Endothelial cell (in vitro differentiated cells): ENCODE data around the gene PFDN6. TPM values are rescaled to one million over a fixed set of nuclear protein-coding genes. Genes with fewer than 3 reads are reported as not detected.
A peak's percentile ranks its signal among the peaks of the same experiment; 100 is the strongest.
"Not testable (repeated sequence)": the region's sequence is repeated elsewhere in the genome, so short reads cannot be mapped to it uniquely, and the experiment has no call there.

Source experiments
- DNase-seq: peaks from one replicate; pipeline ENCODE4 v3.0.0; 2021; ENCODE audit warnings: low spot score
- H3K27ac Mint-ChIP-seq: one replicate; pipeline ENCODE4 v1.8.0; 2021; ENCODE audit warnings: mixed read lengths, inconsistent platforms; ENCODE audit not compliant: unreplicated experiment
- H3K27me3 Mint-ChIP-seq: one replicate; pipeline ENCODE4 v1.8.0; 2021; ENCODE audit warnings: mild to moderate bottlenecking, moderate library complexity, mixed read lengths, inconsistent platforms; ENCODE audit not compliant: unreplicated experiment
- H3K36me3 Mint-ChIP-seq: one replicate; pipeline ENCODE4 v1.8.0; 2021; ENCODE audit warnings: mild to moderate bottlenecking, low read depth, mixed read lengths, inconsistent platforms; ENCODE audit not compliant: unreplicated experiment
- H3K4me1 Mint-ChIP-seq: one replicate; pipeline ENCODE4 v1.8.0; 2021; ENCODE audit warnings: mild to moderate bottlenecking, mixed read lengths, inconsistent platforms; ENCODE audit not compliant: unreplicated experiment
- H3K4me3 Mint-ChIP-seq: one replicate; pipeline ENCODE4 v1.8.0; 2021; ENCODE audit warnings: mild to moderate bottlenecking, mixed read lengths, inconsistent platforms; ENCODE audit not compliant: unreplicated experiment
- H3K9me3 Mint-ChIP-seq: one replicate; pipeline ENCODE4 v1.8.0; 2021; ENCODE audit warnings: mixed read lengths, inconsistent platforms; ENCODE audit not compliant: unreplicated experiment
- total RNA-seq: library from RNA; stranded (reverse); fragmentation: NEBNext Ultra II Directional; extraction: Animal tissue kit (Norgen Biotek cat#: 25700); gene quantifications from one replicate; pipeline ENCODE4 v1.2.1, GENCODE V29; 2021; ENCODE audit not compliant: unreplicated experiment
- TF ChIP-seq, protein P1 (sequence below): fragments of 200-600 bp; sonication (generic); IDR thresholded peaks from one replicate; pipeline ENCODE4 v1.5.0; 2021; ENCODE audit warnings: antibody characterized with exemption; ENCODE audit not compliant: unreplicated experiment

The PFDN6 gene
- total RNA-seq, 1 donor from 2014 or later: 33.3 TPM

DNA sequence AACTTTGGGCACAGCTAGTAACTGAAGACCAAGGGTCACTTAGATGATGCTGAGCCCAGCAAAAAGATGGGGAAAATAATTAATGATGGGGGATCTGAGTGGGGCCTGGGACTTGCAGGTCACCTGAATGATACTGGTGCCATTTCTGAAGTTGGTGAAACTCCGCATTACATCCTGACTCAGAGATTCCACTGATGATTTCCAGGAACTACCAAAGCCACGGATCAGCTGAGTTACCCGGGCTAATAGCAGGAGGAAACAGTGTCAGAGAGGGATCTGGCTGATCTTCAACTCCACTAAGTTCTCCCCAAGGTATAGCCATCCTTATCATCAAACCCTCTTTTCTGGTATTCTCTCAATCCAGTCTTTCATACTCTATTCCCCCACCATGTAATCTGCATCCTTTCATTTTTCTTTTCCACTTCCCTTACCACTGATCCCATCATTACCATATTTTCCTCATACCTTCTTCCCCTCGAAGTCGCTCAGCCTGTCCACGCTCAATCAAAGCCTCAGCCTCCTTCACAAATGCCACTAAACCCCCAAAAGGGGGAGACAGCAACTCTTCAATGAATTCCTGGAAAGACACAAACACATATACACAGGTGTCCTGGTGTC is 37.9 kb upstream of the PFDN6 start:
- no peak for DNase-seq
- Mint-ChIP-seq H3K27me3 (peaks cover 4% of the 10 kb centered on the region), H3K36me3 (peaks cover 13% of the 10 kb centered on the region), H3K4me3 (peak overlapping the region; percentile 9), H3K4me1 (peaks cover 24% of the 10 kb centered on the region), H3K9me3 (no peaks in the 10 kb centered on the region), H3K27ac (no peak overlapping the region)
- TF ChIP-seq, protein P1, sequence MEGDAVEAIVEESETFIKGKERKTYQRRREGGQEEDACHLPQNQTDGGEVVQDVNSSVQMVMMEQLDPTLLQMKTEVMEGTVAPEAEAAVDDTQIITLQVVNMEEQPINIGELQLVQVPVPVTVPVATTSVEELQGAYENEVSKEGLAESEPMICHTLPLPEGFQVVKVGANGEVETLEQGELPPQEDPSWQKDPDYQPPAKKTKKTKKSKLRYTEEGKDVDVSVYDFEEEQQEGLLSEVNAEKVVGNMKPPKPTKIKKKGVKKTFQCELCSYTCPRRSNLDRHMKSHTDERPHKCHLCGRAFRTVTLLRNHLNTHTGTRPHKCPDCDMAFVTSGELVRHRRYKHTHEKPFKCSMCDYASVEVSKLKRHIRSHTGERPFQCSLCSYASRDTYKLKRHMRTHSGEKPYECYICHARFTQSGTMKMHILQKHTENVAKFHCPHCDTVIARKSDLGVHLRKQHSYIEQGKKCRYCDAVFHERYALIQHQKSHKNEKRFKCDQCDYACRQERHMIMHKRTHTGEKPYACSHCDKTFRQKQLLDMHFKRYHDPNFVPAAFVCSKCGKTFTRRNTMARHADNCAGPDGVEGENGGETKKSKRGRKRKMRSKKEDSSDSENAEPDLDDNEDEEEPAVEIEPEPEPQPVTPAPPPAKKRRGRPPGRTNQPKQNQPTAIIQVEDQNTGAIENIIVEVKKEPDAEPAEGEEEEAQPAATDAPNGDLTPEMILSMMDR: no peak

DNA sequence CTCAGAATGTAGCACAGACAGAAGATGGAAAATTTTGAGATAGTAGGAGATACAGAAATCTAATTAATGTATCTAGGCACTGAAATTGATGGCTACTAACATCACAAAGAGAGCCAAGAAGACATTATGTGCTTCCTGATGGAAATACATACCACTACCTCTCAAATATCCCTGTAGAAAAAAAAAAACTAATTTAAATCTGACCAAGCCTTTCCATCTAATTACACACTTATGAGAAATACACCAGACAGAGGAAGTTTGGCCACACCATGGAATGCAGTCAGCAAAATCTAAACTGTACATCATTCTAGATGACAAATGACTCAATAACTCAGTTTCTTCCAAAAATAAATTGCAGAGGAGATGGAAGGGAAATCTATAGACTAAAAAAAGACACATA is 36.6 kb upstream of the PFDN6 start:
- Mint-ChIP-seq H3K27ac (no peak overlapping the region), H3K36me3 (peaks cover 13% of the 10 kb centered on the region), H3K9me3 (no peaks in the 10 kb centered on the region), H3K4me3 (no peak overlapping the region), H3K27me3 (peaks cover 4% of the 10 kb centered on the region), H3K4me1 (peaks cover 24% of the 10 kb centered on the region)
- TF ChIP-seq, protein P1: no peak
- no peak for DNase-seq

DNA sequence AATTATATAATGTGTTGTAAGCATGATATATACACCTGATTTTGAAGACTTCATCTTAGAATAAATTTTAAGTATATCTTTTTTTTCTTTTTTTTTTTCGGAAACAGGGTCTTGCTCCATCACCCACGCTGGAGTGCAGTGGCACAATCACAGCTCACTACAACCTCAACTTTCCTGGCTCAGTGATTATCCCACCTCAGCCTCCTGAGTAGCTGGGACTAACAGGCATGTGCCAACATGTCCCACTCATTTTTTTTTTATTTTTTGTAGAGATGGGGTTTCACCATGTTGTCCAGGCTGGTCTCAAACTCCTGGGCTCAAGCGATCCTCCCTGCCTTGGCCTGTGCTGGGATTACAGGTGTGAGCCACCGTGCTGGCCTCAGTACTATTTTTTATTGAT is 34.8 kb upstream of the PFDN6 start:
- H3K27ac Mint-ChIP-seq: no peak overlapping the region
- TF ChIP-seq, protein P1: no peak
- no peaks in the 10 kb centered on the region for H3K27me3 Mint-ChIP-seq
- H3K9me3 Mint-ChIP-seq: no peaks in the 10 kb centered on the region
- peaks cover 13% of the 10 kb centered on the region for H3K36me3 Mint-ChIP-seq
- no peak overlapping the region for H3K4me3 Mint-ChIP-seq
- no peak for DNase-seq
- H3K4me1 Mint-ChIP-seq: peaks cover 16% of the 10 kb centered on the region

DNA sequence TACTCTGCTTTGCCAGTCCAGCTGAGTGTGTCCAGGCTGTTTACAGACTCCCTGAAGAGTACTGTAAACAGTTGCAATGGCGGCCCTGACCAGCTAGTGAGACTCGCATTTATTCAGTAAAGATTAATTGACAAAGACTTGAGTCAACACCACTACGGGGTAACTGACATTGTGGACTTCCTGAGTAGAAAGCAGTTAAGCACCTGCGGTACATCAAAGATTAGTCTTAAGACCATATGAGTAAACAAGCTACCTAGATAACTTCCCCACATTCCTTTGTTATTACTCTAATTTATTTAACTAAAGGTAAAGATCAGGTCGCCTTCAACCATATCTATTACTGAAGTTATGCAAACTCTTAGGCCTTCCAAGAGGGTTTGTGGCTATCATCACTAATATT is 30.4 kb upstream of the PFDN6 start:
- peaks cover 20% of the 10 kb centered on the region for H3K36me3 Mint-ChIP-seq
- H3K9me3 Mint-ChIP-seq: no peaks in the 10 kb centered on the region
- H3K27ac Mint-ChIP-seq: no peak overlapping the region
- no peaks in the 10 kb centered on the region for H3K4me1 Mint-ChIP-seq
- TF ChIP-seq, protein P1: no peak
- no peak overlapping the region for H3K4me3 Mint-ChIP-seq
- no peak for DNase-seq
- H3K27me3 Mint-ChIP-seq: no peaks in the 10 kb centered on the region

DNA sequence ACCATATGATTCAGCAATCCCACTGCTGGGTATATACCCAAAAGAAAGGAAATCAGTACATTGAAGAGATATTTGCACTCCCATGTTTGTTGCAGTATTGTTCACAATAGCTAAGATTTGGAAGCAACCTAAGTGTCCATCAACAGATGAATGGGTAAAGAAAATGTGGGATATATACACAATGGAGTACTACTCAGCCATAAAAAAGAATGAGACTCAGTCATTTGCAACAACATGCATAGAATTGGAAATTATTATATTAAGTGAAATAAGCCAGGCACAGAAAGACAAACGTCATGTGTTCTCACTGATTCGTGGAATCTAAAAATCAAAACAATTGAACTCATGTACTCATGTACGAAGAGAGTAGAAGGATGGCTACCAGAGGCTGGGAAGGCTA is 26.9 kb upstream of the PFDN6 start:
- H3K36me3 Mint-ChIP-seq: peaks cover 37% of the 10 kb centered on the region
- not testable (repeated sequence) for H3K4me3 Mint-ChIP-seq, DNase-seq, H3K27me3 Mint-ChIP-seq, H3K4me1 Mint-ChIP-seq, H3K27ac Mint-ChIP-seq, H3K9me3 Mint-ChIP-seq
